Measurements from ENCODE around the gene TFR2.

DNA sequence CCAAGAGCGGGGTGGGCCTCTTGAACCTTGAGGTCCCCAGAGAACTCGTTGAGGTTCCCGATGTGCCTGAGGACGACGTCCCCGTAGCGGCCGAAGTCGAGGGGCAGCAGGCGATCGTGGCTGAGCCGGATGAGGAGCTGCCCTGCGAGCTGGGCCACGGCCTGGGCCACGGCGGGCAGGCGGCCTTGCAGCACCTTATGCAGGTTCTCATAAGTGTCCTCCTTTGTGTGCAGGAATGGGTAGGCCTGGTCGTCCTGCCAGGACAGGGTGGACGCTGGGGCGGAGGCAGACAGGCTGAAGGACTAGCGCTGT lies 14.2 kb downstream of the TFR2 start:
- TF ChIP-seq, protein P1, sequence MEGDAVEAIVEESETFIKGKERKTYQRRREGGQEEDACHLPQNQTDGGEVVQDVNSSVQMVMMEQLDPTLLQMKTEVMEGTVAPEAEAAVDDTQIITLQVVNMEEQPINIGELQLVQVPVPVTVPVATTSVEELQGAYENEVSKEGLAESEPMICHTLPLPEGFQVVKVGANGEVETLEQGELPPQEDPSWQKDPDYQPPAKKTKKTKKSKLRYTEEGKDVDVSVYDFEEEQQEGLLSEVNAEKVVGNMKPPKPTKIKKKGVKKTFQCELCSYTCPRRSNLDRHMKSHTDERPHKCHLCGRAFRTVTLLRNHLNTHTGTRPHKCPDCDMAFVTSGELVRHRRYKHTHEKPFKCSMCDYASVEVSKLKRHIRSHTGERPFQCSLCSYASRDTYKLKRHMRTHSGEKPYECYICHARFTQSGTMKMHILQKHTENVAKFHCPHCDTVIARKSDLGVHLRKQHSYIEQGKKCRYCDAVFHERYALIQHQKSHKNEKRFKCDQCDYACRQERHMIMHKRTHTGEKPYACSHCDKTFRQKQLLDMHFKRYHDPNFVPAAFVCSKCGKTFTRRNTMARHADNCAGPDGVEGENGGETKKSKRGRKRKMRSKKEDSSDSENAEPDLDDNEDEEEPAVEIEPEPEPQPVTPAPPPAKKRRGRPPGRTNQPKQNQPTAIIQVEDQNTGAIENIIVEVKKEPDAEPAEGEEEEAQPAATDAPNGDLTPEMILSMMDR (IDR thresholded peaks at IDR 0.05): no peak
- TF ChIP-seq POLR2A (IDR thresholded peaks at IDR 0.05) (no peak), POLR2AphosphoS5 (IDR thresholded peaks at IDR 0.05; ENCODE audit: insufficient read depth in 1 of 2, low read depth in 1 of 2) (no peak)
